ENCODE results near the gene LIPH. TPM values are rescaled to one million over a fixed set of nuclear protein-coding genes. Genes with fewer than 3 reads are reported as not detected.
A peak's percentile ranks its signal among the peaks of the same experiment; 100 is the strongest.

LIPH gene
- polyA plus RNA-seq, 1 experiment: 0.06 TPM

DNA sequence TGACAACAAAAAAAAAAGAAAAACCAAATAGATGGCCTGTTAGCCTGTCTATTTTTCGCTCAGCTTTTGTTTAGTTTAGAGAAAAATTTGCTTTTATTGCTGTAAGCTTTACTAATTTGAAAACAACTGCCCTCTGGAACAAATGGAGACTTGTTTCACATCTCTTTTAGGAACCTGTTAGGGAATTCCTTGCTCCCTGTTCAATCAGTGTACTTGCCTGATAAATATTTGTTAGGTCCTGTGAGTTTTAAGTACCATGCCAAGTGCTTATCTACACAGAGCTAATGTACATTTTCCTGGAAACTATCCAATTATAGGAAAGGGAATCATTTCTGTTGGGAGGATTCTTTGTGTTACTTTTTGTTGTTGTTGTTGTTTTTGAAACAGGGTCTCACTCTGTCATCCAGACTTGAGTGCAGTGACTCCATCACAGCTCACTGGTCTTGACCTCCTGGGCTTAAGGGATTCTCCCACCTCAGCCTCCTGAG lies 3.5 kb upstream of the LIPH start:
- Histone ChIP-seq H3K27me3 (ENCODE audit: control insufficient read depth, insufficient read depth, low read length) (peaks cover 11% of the 10 kb centered on the region), H3K27ac (ENCODE audit: low read depth, low read length) (no peak overlapping the region), H3K9me3 (ENCODE audit: control insufficient read depth, insufficient read depth, low read length) (no peaks in the 10 kb centered on the region; the same call in 1 of the 2 replicates), H3K4me3 (ENCODE audit: low read depth, low read length) (no peak overlapping the region)
- CTCF ChIA-PET: interaction anchor here (1.3 kb wide), 1 partner anchor 57 kb away, joined by 3 read pairs; the partner anchor contains the start of gene TMEM41A
- TF ChIP-seq, protein P1, sequence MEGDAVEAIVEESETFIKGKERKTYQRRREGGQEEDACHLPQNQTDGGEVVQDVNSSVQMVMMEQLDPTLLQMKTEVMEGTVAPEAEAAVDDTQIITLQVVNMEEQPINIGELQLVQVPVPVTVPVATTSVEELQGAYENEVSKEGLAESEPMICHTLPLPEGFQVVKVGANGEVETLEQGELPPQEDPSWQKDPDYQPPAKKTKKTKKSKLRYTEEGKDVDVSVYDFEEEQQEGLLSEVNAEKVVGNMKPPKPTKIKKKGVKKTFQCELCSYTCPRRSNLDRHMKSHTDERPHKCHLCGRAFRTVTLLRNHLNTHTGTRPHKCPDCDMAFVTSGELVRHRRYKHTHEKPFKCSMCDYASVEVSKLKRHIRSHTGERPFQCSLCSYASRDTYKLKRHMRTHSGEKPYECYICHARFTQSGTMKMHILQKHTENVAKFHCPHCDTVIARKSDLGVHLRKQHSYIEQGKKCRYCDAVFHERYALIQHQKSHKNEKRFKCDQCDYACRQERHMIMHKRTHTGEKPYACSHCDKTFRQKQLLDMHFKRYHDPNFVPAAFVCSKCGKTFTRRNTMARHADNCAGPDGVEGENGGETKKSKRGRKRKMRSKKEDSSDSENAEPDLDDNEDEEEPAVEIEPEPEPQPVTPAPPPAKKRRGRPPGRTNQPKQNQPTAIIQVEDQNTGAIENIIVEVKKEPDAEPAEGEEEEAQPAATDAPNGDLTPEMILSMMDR (IDR thresholded peaks at IDR 0.05; ENCODE audit: low read depth, low read length): no peak
- DNase-seq (ENCODE audit: low read depth, low spot score): no peak
- POLR2A ChIA-PET: no interaction called here

GRCh38 chr3:185555101-185555501 lies 2.7 kb upstream of the LIPH start:
- Histone ChIP-seq H3K4me3 (ENCODE audit: low read depth, low read length) (no peak overlapping the region), H3K27ac (ENCODE audit: low read depth, low read length) (no peak overlapping the region), H3K27me3 (ENCODE audit: control insufficient read depth, insufficient read depth, low read length) (peaks cover 4% of the 10 kb centered on the region), H3K9me3 (ENCODE audit: control insufficient read depth, insufficient read depth, low read length) (no peaks in the 10 kb centered on the region; the same call in 1 of the 2 replicates)
- no peak for DNase-seq (ENCODE audit: low read depth, low spot score)
- TF ChIP-seq, protein P1 (IDR thresholded peaks at IDR 0.05; ENCODE audit: low read depth, low read length): no peak
- POLR2A ChIA-PET: no interaction called here
- CTCF ChIA-PET: interaction anchor here (0.7 to 1.3 kb wide), 2 partner anchors 56 to 191 kb away, joined by 3 to 11 read pairs; partner anchors contain the start of gene TMEM41A

DNA sequence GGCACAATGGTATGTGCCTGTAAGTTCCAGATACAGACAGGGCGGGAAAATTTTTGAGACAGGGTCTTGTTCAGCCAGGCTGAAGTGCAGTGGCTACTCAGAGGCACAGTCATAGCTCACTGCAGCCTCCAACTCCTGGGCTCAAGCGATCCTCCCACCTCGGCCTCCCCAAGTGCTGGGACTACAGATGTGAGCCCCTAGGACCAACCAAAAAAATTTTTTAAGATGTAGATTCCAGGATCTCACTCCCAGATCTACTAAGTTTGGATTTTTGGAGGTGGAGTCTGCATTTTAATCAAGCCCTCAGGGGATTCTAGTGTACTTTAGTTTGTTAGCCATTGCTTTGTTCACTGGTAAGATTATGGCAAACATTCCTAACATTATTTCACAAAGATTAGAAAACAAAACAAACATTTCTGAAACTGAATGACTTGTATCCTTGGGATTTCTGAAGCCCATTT lies 2.7 kb downstream of the LIPH start:
- ChIA-PET CTCF (interaction anchor here (1.9 kb wide), 1 partner anchor 9 kb away, joined by 7 read pairs; no protein-coding TSS in a partner anchor), POLR2A (no interaction called here)
- DNase-seq (ENCODE audit: low read depth, low spot score): no peak
- TF ChIP-seq, protein P1 (IDR thresholded peaks at IDR 0.05; ENCODE audit: low read depth, low read length): no peak
- no peaks in the 10 kb centered on the region; the same call in 1 of the 2 replicates for H3K9me3 ChIP-seq (ENCODE audit: control insufficient read depth, insufficient read depth, low read length)
- H3K27me3 ChIP-seq (ENCODE audit: control insufficient read depth, insufficient read depth, low read length): no peaks in the 10 kb centered on the region
- no peak overlapping the region for H3K27ac ChIP-seq (ENCODE audit: low read depth, low read length)
- no peak overlapping the region for H3K4me3 ChIP-seq (ENCODE audit: low read depth, low read length)

DNA sequence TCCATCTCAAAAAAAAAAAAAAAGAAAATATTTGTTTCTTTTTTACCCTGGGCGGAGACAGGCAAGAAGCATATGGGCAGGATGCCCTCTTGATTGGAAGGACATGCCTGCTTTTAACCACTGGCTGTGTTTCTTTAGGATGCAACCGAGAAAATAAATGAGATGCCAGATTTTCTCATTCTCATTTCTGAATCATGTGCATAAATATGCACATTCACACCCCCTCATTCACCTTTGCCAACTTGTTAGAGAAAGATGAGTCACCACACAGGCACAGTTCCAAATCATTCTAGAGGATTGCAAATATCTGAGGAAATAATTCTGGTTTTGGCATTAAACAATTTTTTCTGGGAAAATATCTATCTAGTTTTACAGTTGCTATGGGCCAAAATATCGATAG lies 3.3 kb downstream of the LIPH start:
- ChIA-PET POLR2A (interaction anchor here (0.7 kb wide), 1 partner anchor 33 kb away, joined by 5 read pairs; no protein-coding TSS in a partner anchor), CTCF (interaction anchor here (1.9 kb wide), 1 partner anchor 10 kb away, joined by 7 read pairs; no protein-coding TSS in a partner anchor)
- TF ChIP-seq, protein P1 (IDR thresholded peaks at IDR 0.05; ENCODE audit: low read depth, low read length): no peak
- Histone ChIP-seq H3K9me3 (ENCODE audit: control insufficient read depth, insufficient read depth, low read length) (no peaks in the 10 kb centered on the region; the same call in 1 of the 2 replicates), H3K27ac (ENCODE audit: low read depth, low read length) (no peak overlapping the region), H3K27me3 (ENCODE audit: control insufficient read depth, insufficient read depth, low read length) (no peaks in the 10 kb centered on the region), H3K4me3 (ENCODE audit: low read depth, low read length) (no peak overlapping the region)
- DNase-seq (ENCODE audit: low read depth, low spot score): peak; percentile 88

GRCh38 chr3:185540695-185541094 lies 11.7 kb downstream of the LIPH start:
- Histone ChIP-seq H3K4me3 (ENCODE audit: low read depth, low read length) (no peak overlapping the region), H3K27me3 (ENCODE audit: control insufficient read depth, insufficient read depth, low read length) (no peaks in the 10 kb centered on the region), H3K27ac (ENCODE audit: low read depth, low read length) (no peak overlapping the region), H3K9me3 (ENCODE audit: control insufficient read depth, insufficient read depth, low read length) (no peaks in the 10 kb centered on the region)
- CTCF ChIA-PET: no interaction called here
- DNase-seq (ENCODE audit: low read depth, low spot score): no peak
- TF ChIP-seq, protein P1 (IDR thresholded peaks at IDR 0.05; ENCODE audit: low read depth, low read length): no peak
- POLR2A ChIA-PET: interaction anchor here (0.6 kb wide), 1 partner anchor 17 kb away, joined by 4 read pairs; no protein-coding TSS in a partner anchor
